Fibroblast of lung (primary cell): Measurements from ENCODE around the gene SVEP1. TPM values are rescaled to one million over a fixed set of nuclear protein-coding genes. Genes with fewer than 3 reads are reported as not detected.

Experiments
- DNase-seq, 2 donors: peaks; one replicate each; pipeline versions ENCODE4 v3.0.0 to v3.0.0-alpha.2; 2010; ENCODE audit warnings: low read depth in 2 of 2
- H2AFZ ChIP-seq: 2 replicates; pipeline ENCODE4 v1.5.1; 2012; ENCODE audit warnings: low read length, control low read depth, inconsistent platforms
- H3K27ac ChIP-seq: 2 replicates; pipeline ENCODE4 v1.5.1; 2011; ENCODE audit warnings: low read length, control low read depth; ENCODE audit not compliant: insufficient read depth
- H3K27me3 ChIP-seq: 2 replicates; pipeline ENCODE4 v1.5.1; 2011; ENCODE audit warnings: mild to moderate bottlenecking, low read length; ENCODE audit not compliant: control insufficient read depth, insufficient read depth
- H3K36me3 ChIP-seq: 2 replicates; pipeline ENCODE4 v1.5.1; 2011; ENCODE audit warnings: low read length; ENCODE audit not compliant: control insufficient read depth, insufficient read depth
- H3K4me1 ChIP-seq: 2 replicates; pipeline ENCODE4 v1.5.1; 2011; ENCODE audit warnings: low read length; ENCODE audit not compliant: control insufficient read depth, insufficient read depth; ENCODE audit errors: extremely low read depth
- H3K4me2 ChIP-seq: 2 replicates; pipeline ENCODE4 v1.5.1; 2011; ENCODE audit warnings: low read length, control low read depth; ENCODE audit not compliant: insufficient read depth; ENCODE audit errors: extremely low read depth
- H3K4me3 ChIP-seq, 4 experiments: fragments of 200-600 bp in 1 of 4; sonication (generic) in 1 of 4; replicated peaks in 1 of 4; 2 replicates each; pipeline ENCODE4 v1.5.1; 2011 to 2016; ENCODE audit warnings: low read length in 4 of 4, low read depth in 3 of 4, mild to moderate bottlenecking in 3 of 4, control low read depth in 2 of 4, inconsistent platforms in 1 of 4, mixed read lengths in 1 of 4; ENCODE audit not compliant: insufficient read depth in 1 of 4; ENCODE audit errors: control extremely low read depth in 1 of 4
- H3K79me2 ChIP-seq: 2 replicates; pipeline ENCODE4 v1.5.1; 2012; ENCODE audit warnings: mild to moderate bottlenecking, low read length, inconsistent platforms; ENCODE audit not compliant: control insufficient read depth, insufficient read depth
- H3K9ac ChIP-seq: 2 replicates; pipeline ENCODE4 v1.5.1; 2011; ENCODE audit warnings: mild to moderate bottlenecking, low read length, control low read depth; ENCODE audit not compliant: insufficient read depth
- H3K9me3 ChIP-seq: 2 replicates; pipeline ENCODE4 v1.5.1; 2012; ENCODE audit warnings: low read depth, low read length; ENCODE audit not compliant: control insufficient read depth, insufficient read depth
- H4K20me1 ChIP-seq: 2 replicates; pipeline ENCODE4 v1.5.1; 2011; ENCODE audit warnings: low read length; ENCODE audit not compliant: control insufficient read depth, insufficient read depth; ENCODE audit errors: extremely low read depth
- EZH2 ChIP-seq: IDR thresholded peaks from 2 replicates; pipeline ENCODE4 v1.5.1; 2012; ENCODE audit warnings: low read length, control low read depth, mild to moderate bottlenecking; ENCODE audit errors: missing control alignments
- polyA plus RNA-seq, 2 donors: library from polyadenylated mRNA; depleted of rRNA in 1 of 2; stranded (reverse) in 1 of 2; unstranded in 1 of 2; fragments of >200 nt; gene quantifications; 2 replicates each; pipeline ENCODE4 v1.2.1, GENCODE V29; 2011 to 2012; ENCODE audit warnings: missing spikeins in 1 of 2
- total RNA-seq: library from RNA; depleted of rRNA; stranded (reverse); fragments of >200 nt; gene quantifications from 2 replicates; pipeline ENCODE4 v1.2.1, GENCODE V29; 2014
- TF ChIP-seq, protein P1 (sequence below), 2 donors: IDR thresholded peaks in 1 of 2; conservative IDR thresholded peaks in 1 of 2; 1 replicate in 1 of 2; 2 replicates in 1 of 2; pipeline ENCODE4 v1.5.1; 2011 to 2012; ENCODE audit warnings: low read length in 2 of 2, control low read depth in 1 of 2, inconsistent platforms in 1 of 2, low read depth in 1 of 2, mild to moderate bottlenecking in 1 of 2

The SVEP1 gene
- total and polyA plus RNA-seq, 2 donors (not counting 1 experiment from before 2014, with no cell fraction given): 46.3 to 96.9 TPM

DNA sequence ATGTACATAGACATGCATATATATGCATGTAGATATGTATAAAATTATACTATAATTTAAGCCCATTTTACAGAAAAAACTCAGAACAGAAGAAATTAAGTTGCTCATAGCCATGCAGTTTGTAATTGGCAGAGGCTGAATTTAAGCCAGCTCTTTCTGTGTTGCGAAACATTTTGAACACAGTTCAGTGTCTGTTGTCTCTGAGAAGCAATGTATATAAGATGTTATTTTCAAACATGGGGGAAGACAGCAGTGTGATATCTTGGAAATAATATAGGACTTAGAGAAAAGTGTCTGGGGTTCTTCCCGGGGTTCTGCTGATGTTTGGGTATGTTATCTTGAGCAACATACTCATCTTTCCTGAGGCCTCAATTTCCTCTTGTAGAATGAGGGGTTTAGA, 37.6 kb downstream of the SVEP1 start:
- DNase-seq: peak in 1 of 2 donors; percentile 50
- Histone ChIP-seq H3K79me2 (no peaks in the 10 kb centered on the region), H3K9me3 (no peaks in the 10 kb centered on the region), H4K20me1 (no peaks in the 10 kb centered on the region), H3K27ac (no peak overlapping the region), H3K27me3 (no peaks in the 10 kb centered on the region), H2AFZ (no peak overlapping the region), H3K9ac (no peak overlapping the region), H3K4me2 (no peak overlapping the region), H3K4me3 (no peak overlapping the region), H3K36me3 (peaks cover under 1% of the 10 kb centered on the region), H3K4me1 (peaks cover 30% of the 10 kb centered on the region)
- TF ChIP-seq, protein P1, sequence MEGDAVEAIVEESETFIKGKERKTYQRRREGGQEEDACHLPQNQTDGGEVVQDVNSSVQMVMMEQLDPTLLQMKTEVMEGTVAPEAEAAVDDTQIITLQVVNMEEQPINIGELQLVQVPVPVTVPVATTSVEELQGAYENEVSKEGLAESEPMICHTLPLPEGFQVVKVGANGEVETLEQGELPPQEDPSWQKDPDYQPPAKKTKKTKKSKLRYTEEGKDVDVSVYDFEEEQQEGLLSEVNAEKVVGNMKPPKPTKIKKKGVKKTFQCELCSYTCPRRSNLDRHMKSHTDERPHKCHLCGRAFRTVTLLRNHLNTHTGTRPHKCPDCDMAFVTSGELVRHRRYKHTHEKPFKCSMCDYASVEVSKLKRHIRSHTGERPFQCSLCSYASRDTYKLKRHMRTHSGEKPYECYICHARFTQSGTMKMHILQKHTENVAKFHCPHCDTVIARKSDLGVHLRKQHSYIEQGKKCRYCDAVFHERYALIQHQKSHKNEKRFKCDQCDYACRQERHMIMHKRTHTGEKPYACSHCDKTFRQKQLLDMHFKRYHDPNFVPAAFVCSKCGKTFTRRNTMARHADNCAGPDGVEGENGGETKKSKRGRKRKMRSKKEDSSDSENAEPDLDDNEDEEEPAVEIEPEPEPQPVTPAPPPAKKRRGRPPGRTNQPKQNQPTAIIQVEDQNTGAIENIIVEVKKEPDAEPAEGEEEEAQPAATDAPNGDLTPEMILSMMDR (conservative IDR thresholded peaks at IDR 0.05 in 1 of 2, IDR thresholded peaks at IDR 0.05 in 1 of 2; ENCODE audit: low read depth in 1 of 2, low read length in 2 of 2): no peak
- no peak for TF ChIP-seq EZH2

GRCh38 chr9:110538647-110539041, 40.9 kb downstream of the SVEP1 start:
- Histone ChIP-seq H3K9ac (no peak overlapping the region), H3K9me3 (no peaks in the 10 kb centered on the region), H3K27me3 (no peaks in the 10 kb centered on the region), H4K20me1 (no peaks in the 10 kb centered on the region), H3K4me2 (peak overlapping the region; percentile 40), H3K79me2 (no peaks in the 10 kb centered on the region), H3K4me3 (no peak overlapping the region), H3K36me3 (no peaks in the 10 kb centered on the region), H3K27ac (peak overlapping the region; percentile 4), H3K4me1 (peaks cover 22% of the 10 kb centered on the region), H2AFZ (no peak overlapping the region)
- no peak for DNase-seq
- TF ChIP-seq, protein P1 (conservative IDR thresholded peaks at IDR 0.05 in 1 of 2, IDR thresholded peaks at IDR 0.05 in 1 of 2; ENCODE audit: low read depth in 1 of 2, low read length in 2 of 2): no peak
- TF ChIP-seq EZH2: no peak

GRCh38 chr9:110537841-110538646, 41.5 kb downstream of the SVEP1 start:
- no peaks in the 10 kb centered on the region for H3K27me3 ChIP-seq
- no peaks in the 10 kb centered on the region for H3K79me2 ChIP-seq
- no peaks in the 10 kb centered on the region for H3K36me3 ChIP-seq
- no peak overlapping the region for H2AFZ ChIP-seq
- H3K9me3 ChIP-seq: no peaks in the 10 kb centered on the region
- H3K4me3 ChIP-seq: no peak overlapping the region
- H3K9ac ChIP-seq: no peak overlapping the region
- H3K4me1 ChIP-seq: peaks cover 18% of the 10 kb centered on the region
- no peak for TF ChIP-seq EZH2
- TF ChIP-seq, protein P1 (conservative IDR thresholded peaks at IDR 0.05 in 1 of 2, IDR thresholded peaks at IDR 0.05 in 1 of 2; ENCODE audit: low read depth in 1 of 2, low read length in 2 of 2): no peak
- no peaks in the 10 kb centered on the region for H4K20me1 ChIP-seq
- peak overlapping the region; percentile 40 for H3K4me2 ChIP-seq
- H3K27ac ChIP-seq: peak overlapping the region; percentile 4
- peak; percentile 73 to 76 for DNase-seq
